Hepatocyte (in vitro differentiated cells): ENCODE data around the gene GADD45GIP1.

Experiments
- CTCF ChIP-seq: fragments of 200-600 bp; sonication (generic); IDR thresholded peaks from 2 replicates; pipeline ENCODE4 v1.5.1; 2016; ENCODE audit warnings: antibody characterized with exemption, mild to moderate bottlenecking; ENCODE audit not compliant: poor library complexity
- EZH2 ChIP-seq: fragments of 200-600 bp; sonication (generic); IDR thresholded peaks from 2 replicates; pipeline ENCODE4 v1.6.1; 2016; ENCODE audit warnings: antibody characterized with exemption, mild to moderate bottlenecking, borderline replicate concordance
- EZH2phosphoT487 ChIP-seq: fragments of 200-600 bp; sonication (generic); IDR thresholded peaks from one replicate; pipeline ENCODE4 v1.6.1; 2018; ENCODE audit warnings: antibody characterized with exemption, mild to moderate bottlenecking, low read depth, moderate library complexity; ENCODE audit not compliant: unreplicated experiment, severe bottlenecking

- TF ChIP-seq CTCF (no peak), EZH2 (no peak), EZH2phosphoT487 (no peak)
These were observed 44.5 kb downstream of the GADD45GIP1 start for GRCh38 chr19:12912571-12912970.
